GM20000 (cell line): ENCODE measurements around the gene TIFAB.

Experiments used
- DNase-seq: peaks from one replicate; pipeline ENCODE4 v3.0.0; 2012; ENCODE audit warnings: low spot score
- TF ChIP-seq, protein P1 (sequence below): IDR thresholded peaks from 2 replicates; pipeline ENCODE4 v1.5.1; 2012; ENCODE audit warnings: mild to moderate bottlenecking, control low read depth; ENCODE audit errors: extremely low read depth, missing control alignments

The TIFAB gene

DNA sequence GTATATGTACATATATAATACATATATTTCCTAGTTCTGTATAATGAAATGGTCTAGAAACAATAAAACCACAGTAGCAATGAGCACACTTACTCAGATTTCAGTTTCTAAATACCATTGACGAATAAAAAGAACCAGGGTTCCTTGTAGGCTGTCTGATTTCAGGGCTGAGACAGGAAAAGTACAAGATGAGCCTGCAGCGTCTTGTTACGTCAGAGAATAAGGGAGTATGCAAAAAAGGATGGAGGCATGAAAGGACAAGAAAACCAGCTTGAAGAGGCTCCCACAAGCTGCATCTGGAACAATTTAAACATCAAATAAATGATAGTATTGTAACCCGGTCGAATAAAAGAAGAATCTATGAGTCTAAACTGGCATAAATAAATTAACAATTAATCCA, 17.8 kb upstream of the TIFAB start:
- TF ChIP-seq, protein P1, sequence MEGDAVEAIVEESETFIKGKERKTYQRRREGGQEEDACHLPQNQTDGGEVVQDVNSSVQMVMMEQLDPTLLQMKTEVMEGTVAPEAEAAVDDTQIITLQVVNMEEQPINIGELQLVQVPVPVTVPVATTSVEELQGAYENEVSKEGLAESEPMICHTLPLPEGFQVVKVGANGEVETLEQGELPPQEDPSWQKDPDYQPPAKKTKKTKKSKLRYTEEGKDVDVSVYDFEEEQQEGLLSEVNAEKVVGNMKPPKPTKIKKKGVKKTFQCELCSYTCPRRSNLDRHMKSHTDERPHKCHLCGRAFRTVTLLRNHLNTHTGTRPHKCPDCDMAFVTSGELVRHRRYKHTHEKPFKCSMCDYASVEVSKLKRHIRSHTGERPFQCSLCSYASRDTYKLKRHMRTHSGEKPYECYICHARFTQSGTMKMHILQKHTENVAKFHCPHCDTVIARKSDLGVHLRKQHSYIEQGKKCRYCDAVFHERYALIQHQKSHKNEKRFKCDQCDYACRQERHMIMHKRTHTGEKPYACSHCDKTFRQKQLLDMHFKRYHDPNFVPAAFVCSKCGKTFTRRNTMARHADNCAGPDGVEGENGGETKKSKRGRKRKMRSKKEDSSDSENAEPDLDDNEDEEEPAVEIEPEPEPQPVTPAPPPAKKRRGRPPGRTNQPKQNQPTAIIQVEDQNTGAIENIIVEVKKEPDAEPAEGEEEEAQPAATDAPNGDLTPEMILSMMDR = no peak
- no peak for DNase-seq

DNA sequence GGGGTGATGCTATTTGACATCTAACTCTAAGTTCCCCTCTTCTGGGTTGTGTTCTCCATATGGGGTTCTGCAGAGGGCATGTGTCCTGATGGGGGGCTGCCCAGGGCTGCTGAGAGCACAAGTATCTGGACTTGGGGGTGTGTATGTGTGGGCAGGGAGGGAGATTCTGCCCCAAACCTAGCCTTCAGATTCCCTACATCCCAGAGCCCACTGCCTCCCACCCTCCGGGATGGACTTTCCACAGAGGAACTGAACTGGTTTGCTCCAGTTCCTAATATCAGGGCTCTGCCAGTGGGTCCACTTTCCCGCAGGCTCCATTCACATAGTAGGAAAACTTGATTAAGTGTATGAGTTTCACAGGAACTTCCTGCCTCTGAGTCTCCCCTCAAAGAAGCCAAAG, 16.4 kb upstream of the TIFAB start:
- no peak for DNase-seq
- TF ChIP-seq, protein P1 = no peak

DNA sequence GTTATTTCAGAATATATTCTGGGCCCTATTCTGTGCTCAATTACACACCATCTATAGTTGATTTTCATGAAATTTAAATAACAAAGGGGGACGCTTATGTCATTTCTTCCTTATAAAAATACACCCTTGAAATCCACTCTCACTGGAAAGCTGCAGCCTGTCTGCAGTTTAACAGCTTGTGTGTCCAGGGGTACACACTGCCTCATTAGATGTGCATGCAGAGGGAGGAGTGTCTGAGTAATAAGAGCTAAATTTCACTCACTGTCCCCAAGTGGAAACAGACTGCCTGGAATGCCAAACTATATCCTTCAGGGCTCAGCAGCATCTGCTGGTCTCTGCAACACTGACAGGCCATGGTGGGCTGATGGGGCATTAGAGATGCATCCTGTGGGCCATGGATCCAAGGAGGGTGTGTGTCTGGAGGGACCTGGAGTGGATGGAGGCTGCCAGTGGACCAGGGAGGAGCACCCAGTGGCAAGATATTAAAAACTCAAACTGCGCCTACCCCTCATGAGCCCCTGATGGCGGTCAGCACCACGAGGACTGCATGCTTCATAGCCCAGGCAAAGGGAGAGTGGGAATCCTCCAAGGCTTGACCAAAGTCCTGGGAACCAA, 15.8 kb upstream of the TIFAB start:
- TF ChIP-seq, protein P1 = no peak
- DNase-seq = no peak

DNA sequence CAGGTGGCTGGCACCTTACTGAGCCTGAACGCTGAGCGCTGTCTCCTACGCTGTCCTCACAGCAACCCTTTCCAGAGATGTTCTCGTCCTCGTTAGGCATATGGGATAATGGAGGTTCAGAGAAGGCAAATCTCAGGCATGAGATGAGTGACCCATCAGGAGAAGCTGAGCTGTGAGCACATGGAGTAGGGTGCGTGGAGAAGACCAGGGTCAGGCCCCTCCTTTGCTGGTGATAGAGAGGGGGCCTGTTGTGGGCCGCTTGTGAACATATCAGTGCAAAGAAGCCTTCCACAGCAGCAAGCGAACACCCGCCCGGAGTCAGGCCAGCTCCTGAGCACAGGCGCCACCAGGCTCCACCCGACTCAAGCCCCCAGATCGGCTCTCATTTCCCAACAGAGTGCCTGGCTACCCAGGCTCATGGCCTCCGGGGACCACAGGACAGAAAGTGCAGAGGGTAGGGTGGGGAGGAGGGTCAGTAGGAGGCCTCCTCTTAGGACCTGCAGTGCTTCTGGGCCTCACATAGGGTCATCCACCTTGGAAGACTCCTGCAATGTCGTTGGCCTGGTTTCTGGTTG, 15.0 kb upstream of the TIFAB start:
- TF ChIP-seq, protein P1 = no peak
- no peak for DNase-seq

DNA sequence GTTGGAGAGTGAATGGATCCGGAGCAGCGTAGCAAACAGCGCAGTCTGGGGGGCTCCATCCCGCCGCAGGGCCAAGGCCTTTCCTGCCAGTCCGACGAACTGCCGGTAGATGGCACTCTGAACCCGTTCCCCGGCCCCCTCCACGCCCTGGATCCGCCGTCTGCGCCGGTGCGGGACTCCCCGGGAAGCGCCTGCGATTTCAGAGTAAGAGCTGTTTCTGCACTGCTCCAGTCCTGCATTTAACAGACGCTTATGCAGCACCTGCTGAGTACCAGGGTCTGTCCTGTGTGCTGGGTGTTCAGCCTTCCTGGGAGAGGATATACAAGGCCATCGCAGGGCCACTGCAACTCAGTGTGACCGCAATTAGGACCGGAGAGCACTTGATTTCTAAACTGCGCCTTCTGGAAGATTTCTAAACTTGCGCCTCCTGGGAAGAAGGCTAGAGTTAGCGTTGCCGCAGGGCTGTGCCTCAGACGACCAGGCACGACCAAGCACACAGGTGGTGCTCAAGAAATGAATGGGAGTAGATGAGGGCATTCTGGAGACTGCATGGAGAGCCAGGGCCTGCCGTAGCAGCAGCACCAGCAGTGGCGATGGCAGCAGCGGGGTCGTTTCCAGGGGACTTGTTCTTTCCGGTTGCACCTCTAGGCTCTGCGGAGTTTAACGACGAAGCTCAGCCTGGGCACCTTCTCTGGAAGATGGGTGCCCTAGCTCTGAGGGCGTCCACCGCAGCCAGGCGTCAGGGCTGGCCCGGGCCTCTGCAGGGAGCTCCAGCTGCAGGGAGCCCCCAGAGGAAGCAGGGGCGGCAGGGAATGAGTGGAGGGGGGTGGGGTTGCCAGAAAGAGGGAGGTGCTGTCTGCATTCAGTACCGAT, 14.3 kb upstream of the TIFAB start:
- TF ChIP-seq, protein P1 = peak; percentile 69
- peak; percentile 80 for DNase-seq

DNA sequence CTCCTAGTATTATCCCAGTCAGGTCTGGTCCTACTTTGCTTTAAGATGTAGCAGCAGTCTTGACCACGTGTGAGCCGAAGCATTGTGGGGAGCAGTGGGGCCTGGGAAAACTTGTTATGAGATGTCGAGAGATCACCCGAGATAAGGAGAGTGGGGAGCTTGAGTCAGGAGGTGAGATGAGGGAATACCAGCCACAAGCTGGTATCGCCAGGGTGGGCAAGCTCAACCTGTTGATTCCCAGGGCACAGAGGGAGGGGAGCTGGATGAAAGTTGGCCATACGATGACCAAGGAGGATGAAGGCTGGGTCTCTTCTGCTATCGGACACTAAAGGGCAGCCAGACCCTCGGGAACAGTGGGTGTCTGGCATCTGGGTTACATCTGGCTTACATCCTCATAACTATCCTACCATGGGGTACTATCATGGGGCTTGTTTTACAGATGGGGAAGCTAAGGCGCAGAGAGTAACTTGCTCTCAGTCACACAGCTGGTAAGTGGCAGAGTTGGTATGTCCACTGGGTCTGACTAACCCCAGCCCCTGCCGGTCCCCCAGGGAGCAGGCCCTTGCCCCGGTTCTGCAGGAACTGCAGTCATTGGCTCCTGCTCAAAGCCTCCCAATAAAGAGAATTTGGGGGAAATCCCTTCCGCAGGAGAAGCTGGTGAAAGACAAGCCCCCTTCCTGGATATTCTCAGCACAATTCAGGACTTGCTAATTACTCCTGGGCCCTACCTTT, 13.4 kb upstream of the TIFAB start:
- TF ChIP-seq, protein P1 = no peak
- no peak for DNase-seq

DNA sequence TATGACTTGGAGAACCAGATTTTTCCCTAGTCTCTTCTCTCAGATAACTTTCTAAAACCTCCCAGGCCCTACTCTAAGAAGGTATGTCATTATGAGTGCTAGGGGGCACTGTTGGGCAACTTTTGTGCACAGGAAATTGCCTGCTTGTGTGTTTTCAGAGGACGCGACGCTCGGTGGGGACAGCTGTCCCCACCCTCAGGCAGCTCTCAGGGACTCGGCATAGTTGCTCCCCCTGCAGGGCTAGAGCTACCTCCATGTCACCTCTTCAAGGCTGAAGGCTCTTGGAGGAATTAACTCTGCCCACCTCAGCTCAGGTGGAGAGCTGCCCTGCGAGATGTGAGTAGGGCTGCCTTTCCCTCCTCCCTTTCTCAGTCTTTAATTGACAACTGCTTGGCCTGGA, 10.2 kb upstream of the TIFAB start:
- peak; percentile 71 for DNase-seq
- TF ChIP-seq, protein P1 = peak; percentile 25
